ENCODE results near the gene PPP1R3E. TPM values are rescaled to one million over a fixed set of nuclear protein-coding genes. Genes with fewer than 3 reads are reported as not detected.

Gene PPP1R3E
- total RNA-seq, 1 donor, result 10.9 TPM

DNA sequence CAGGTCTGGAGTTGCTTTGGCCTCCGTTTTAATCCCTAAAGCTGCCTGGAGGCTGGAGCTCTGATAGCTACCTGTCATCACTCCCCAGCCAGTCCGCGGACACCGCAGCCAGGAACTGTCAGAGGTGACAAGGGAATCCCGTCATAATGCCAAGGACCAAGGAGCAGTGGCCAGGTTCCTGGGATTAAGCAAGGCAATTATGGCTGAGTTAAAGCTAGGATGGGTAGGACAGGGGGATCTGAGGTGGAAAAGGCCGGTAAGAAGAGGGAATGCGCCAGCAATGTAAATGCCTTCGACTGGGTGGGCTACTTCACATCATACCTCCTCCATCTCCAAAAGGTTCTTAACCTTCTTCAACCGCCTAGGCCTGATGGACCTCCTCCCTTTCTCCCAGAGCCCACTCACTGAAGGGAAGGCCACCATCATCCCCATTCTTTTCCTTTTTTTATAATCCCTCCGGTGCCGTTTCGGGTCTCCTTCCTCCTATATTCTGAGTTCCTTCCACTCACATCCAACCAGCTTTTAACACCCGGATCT, 1.9 kb downstream of the PPP1R3E start:
- peak overlapping the region; percentile 95 for H3K4me3 ChIP-seq (ENCODE audit: low read depth, low read length)
- TF ChIP-seq, protein P1, sequence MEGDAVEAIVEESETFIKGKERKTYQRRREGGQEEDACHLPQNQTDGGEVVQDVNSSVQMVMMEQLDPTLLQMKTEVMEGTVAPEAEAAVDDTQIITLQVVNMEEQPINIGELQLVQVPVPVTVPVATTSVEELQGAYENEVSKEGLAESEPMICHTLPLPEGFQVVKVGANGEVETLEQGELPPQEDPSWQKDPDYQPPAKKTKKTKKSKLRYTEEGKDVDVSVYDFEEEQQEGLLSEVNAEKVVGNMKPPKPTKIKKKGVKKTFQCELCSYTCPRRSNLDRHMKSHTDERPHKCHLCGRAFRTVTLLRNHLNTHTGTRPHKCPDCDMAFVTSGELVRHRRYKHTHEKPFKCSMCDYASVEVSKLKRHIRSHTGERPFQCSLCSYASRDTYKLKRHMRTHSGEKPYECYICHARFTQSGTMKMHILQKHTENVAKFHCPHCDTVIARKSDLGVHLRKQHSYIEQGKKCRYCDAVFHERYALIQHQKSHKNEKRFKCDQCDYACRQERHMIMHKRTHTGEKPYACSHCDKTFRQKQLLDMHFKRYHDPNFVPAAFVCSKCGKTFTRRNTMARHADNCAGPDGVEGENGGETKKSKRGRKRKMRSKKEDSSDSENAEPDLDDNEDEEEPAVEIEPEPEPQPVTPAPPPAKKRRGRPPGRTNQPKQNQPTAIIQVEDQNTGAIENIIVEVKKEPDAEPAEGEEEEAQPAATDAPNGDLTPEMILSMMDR (IDR thresholded peaks at IDR 0.05; ENCODE audit: insufficient read depth, low read length), result no peak
- DNase-seq (ENCODE audit: low read depth), result no peak

DNA sequence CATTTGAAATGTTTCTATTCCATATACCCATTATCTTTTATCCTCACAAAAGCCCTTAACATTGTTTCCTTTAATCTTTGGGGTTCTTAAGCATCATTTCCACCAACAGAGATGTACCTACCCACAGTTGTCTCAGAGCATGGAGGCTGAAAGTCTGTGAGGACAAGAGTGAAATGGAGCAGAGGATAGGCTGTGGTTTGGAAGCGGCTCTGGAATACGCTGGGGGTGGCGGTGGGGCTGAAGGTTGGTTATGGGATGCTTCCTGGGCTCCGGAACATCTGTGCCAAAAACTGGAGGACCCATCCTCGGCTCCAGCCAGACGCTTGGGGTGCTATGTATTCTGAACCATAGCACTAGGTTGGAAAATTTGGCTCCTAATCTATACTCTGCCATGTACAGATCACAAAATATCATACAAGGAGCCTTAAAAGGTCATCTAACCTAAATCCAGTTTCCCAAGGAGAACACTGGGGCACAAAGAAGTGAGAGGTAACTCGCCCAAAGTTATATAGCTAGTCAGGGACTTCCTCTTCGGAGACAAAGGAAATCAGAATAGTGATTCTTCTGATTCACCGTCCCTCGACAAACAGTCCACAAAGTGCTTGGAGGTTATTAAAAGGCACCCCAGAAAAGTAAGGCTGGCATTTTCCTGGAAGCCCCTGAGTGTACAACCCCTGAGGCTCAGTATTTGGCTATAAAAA, 2.5 kb downstream of the PPP1R3E start:
- H3K4me3 ChIP-seq (ENCODE audit: low read depth, low read length), result peak overlapping the region; percentile 95
- TF ChIP-seq, protein P1 (IDR thresholded peaks at IDR 0.05; ENCODE audit: insufficient read depth, low read length), result no peak
- DNase-seq (ENCODE audit: low read depth), result no peak

DNA sequence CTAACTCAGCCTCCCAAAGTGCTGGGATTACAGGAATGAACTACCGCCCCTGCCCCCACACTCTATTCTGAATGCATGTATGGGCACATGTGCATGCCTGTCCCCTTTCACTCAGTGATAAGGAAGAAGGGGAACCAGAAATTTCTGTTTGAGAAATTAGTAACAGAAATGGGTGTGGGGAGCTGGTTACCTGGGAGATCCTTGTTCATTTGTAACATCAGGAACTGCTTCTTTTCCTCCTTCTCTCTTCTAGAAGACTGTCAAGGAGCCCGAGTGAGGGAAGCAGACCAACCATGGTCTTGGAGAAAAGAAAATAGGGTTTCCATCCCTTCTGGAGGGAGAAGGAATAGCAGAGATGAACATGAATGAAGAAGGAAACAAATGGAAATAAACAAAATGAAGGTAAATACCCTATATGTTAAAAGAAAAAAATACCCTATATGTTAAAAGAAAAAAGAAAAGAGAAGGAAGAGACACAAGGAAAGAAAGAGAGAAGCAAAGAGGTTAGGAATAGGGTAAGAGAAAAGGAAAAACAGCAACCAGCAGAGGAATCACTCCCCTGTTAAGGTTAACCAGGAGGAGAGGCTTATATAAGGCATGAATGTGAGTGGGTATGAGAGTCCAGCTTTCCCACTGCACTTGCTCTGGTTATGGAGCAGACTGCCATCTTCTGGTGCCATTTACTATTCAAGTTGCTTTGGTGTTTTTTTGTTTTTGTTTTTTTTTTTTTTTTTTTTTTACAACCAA, 3.3 kb downstream of the PPP1R3E start:
- TF ChIP-seq, protein P1 (IDR thresholded peaks at IDR 0.05; ENCODE audit: insufficient read depth, low read length), result peak; percentile 44
- H3K4me3 ChIP-seq (ENCODE audit: low read depth, low read length), result no peak overlapping the region
- DNase-seq (ENCODE audit: low read depth), result peak; percentile 84

DNA sequence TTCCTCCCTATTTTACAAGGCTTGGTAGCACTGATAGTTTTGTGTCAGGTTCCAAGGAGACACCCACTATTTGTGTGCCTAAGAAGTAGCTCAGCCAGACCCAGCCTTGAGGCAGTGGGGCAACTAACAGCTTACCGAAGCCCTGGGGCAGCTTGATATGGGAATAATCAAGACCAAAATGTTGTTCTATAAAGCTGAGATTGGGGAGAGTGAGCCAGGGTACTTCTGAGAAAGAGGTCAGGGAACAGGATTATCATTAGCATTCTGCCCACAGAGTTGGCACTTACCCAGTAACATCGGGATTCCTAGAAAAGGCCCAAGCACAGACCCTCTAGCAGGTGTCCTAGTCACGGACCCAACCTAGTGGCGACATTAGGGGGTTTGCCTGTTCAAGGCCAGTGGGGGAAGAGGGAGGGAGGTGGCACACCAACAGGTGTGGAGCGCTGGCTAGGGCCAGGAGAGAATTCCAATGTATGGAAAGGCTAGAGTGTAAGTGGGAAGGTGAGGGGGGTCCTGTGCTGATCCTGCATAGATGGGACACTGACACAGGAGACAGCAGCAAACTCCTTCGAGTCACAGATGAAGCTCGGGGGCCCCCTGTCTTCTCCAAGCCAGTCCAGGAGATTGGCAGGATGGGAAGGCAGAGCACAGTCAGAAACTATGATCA, 4.9 kb downstream of the PPP1R3E start:
- no peak for DNase-seq (ENCODE audit: low read depth)
- no peak overlapping the region for H3K4me3 ChIP-seq (ENCODE audit: low read depth, low read length)

GRCh38 chr14:23297096-23297495, 5.6 kb downstream of the PPP1R3E start:
- no peak overlapping the region for H3K4me3 ChIP-seq (ENCODE audit: low read depth, low read length)
- no peak for DNase-seq (ENCODE audit: low read depth)
- TF ChIP-seq, protein P1 (IDR thresholded peaks at IDR 0.05; ENCODE audit: insufficient read depth, low read length), result no peak

More for the DNA sequence above, 4.9 kb downstream of the PPP1R3E start:
- TF ChIP-seq, protein P1 (IDR thresholded peaks at IDR 0.05; ENCODE audit: insufficient read depth, low read length), result no peak

- TF ChIP-seq, protein P1 (IDR thresholded peaks at IDR 0.05; ENCODE audit: insufficient read depth, low read length), result no peak
Measured at GRCh38 chr14:23296012-23296777, 6.5 kb downstream of the PPP1R3E start.

More at GRCh38 chr14:23296012-23296777, 6.5 kb downstream of the PPP1R3E start:
- DNase-seq (ENCODE audit: low read depth), result no peak
- no peak overlapping the region for H3K4me3 ChIP-seq (ENCODE audit: low read depth, low read length)

All from fibroblast of the aortic adventitia (primary cell).